GM12878 (cell line): ENCODE results near the gene SP6. TPM values are rescaled to one million over a fixed set of nuclear protein-coding genes. Genes with fewer than 3 reads are reported as not detected.

Source experiments
- ATAC-seq: fragments of 200-7000 bp; cut with Tn5 transposase; 3 replicates; pipeline ENCODE4 v1.9.1; 2020; ENCODE audit warnings: mild to moderate bottlenecking, moderate library complexity
- BruUV-seq: library from RNA; stranded (reverse); fragments of 400-500 nt; replicated peaks from 2 replicates; lab custom pipeline; 2021; lab: Mats Ljungman, UMichigan
- CTCF ChIA-PET: fragments of 300-600 bp; sonication (Branson Sonifier 250); formaldehyde crosslinking; extraction: SDS; loops from one replicate; lab custom pipeline; 2021; ENCODE audit warnings: inconsistent platforms; lab: Yijun Ruan, JAX
- POLR2A ChIA-PET: fragments of 350-600 bp; formaldehyde crosslinking; extraction: SDS; loops from one replicate; lab custom pipeline; 2021; ENCODE audit warnings: inconsistent platforms; lab: Charles Lee
- RAD21 ChIA-PET: fragments of 300-600 bp; sonication (Branson Sonifier 250); formaldehyde crosslinking; loops from one replicate; lab custom pipeline; 2023; ENCODE audit warnings: antibody characterized with exemption; ENCODE audit not compliant: unreplicated experiment; lab: Charles Lee
- SMC1A ChIA-PET: fragments of 300-600 bp; sonication (Branson Sonifier 250); formaldehyde crosslinking; loops from one replicate; lab custom pipeline; 2023; ENCODE audit not compliant: unreplicated experiment, uncharacterized antibody; lab: Charles Lee
- DNase-seq: peaks from one replicate; pipeline ENCODE4 v3.0.0-alpha.2; 2011; ENCODE audit warnings: low read depth, low spot score
- FAIRE-seq: peaks from 3 replicates; lab custom pipeline; 2011; peaks lifted over from hg19 to GRCh38; lab: Jason Lieb, UNC
- H2AFZ ChIP-seq: 2 replicates; pipeline ENCODE4 v1.6.0; 2011; ENCODE audit warnings: low read depth, low read length, control low read depth; ENCODE audit not compliant: control insufficient read depth
- H3K27ac ChIP-seq: 2 replicates; pipeline ENCODE4 v1.5.1; 2011; ENCODE audit warnings: control low read depth; ENCODE audit not compliant: control insufficient read depth, insufficient read depth
- H3K27me3 ChIP-seq, 2 experiments: replicated peaks in 1 of 2; 2 replicates each; pipeline versions ENCODE4 v1.6.0 to v1.6.1; 2011; ENCODE audit warnings: low read length in 1 of 2; ENCODE audit not compliant: control insufficient read depth in 2 of 2, insufficient read depth in 2 of 2
- H3K36me3 ChIP-seq, 2 experiments: 2 replicates each; pipeline ENCODE4 v1.5.1; 2011; ENCODE audit warnings: low read length in 1 of 2; ENCODE audit not compliant: control insufficient read depth in 2 of 2, insufficient read depth in 2 of 2
- H3K4me1 ChIP-seq: 2 replicates; pipeline ENCODE4 v1.6.1; 2011; ENCODE audit warnings: mild to moderate bottlenecking, low read length, moderate library complexity, mixed read lengths; ENCODE audit not compliant: control insufficient read depth, insufficient read depth
- H3K4me2 ChIP-seq: 2 replicates; pipeline ENCODE4 v1.6.0; 2011; ENCODE audit warnings: control low read depth; ENCODE audit not compliant: control insufficient read depth, insufficient read depth
- H3K4me3 ChIP-seq: fragments of 200-600 bp; sonication (generic); 2 replicates; pipeline ENCODE4 v1.5.1; 2016
- H3K79me2 ChIP-seq: 2 replicates; pipeline ENCODE4 v1.6.0; 2011; ENCODE audit warnings: low read length; ENCODE audit not compliant: control insufficient read depth, insufficient read depth
- H3K9ac ChIP-seq: 2 replicates; pipeline ENCODE4 v1.8.0; 2011; ENCODE audit warnings: low read length, control low read depth, mixed read lengths; ENCODE audit not compliant: control insufficient read depth, insufficient read depth
- H3K9me3 ChIP-seq: replicated peaks from 3 replicates; pipeline ENCODE4 v1.5.1; 2011; ENCODE audit warnings: mild to moderate bottlenecking, low read length; ENCODE audit not compliant: control insufficient read depth, insufficient read depth
- H4K20me1 ChIP-seq: 2 replicates; pipeline ENCODE4 v1.6.0; 2011; ENCODE audit not compliant: control insufficient read depth, insufficient read depth
- BCL11A ChIP-seq: IDR thresholded peaks from 2 replicates; pipeline ENCODE4 v1.6.1; 2011; ENCODE audit warnings: low read depth, low read length
- FOS ChIP-seq: IDR thresholded peaks from 3 replicates; pipeline ENCODE4 v1.6.1; 2011; ENCODE audit warnings: borderline replicate concordance; ENCODE audit not compliant: insufficient read length; ENCODE audit errors: extremely low read depth
- POLR2A ChIP-seq: IDR thresholded peaks from 2 replicates; pipeline ENCODE4 v1.6.1; 2011; ENCODE audit warnings: low read depth, mild to moderate bottlenecking, low read length
- RCOR1 ChIP-seq: conservative IDR thresholded peaks from 2 replicates; pipeline ENCODE4 v1.6.1; 2012; ENCODE audit warnings: low read depth, low read length, improper control_type of control experiment
- SMARCA5 ChIP-seq: fragments of 450-650 bp; IDR thresholded peaks from 2 replicates; pipeline ENCODE4 v1.6.1; 2017; ENCODE audit warnings: mild to moderate bottlenecking
- WGBS: methylation state at CpG from one replicate; pipeline ENCODE4 v1.1.6; 2016; ENCODE audit warnings: low lambda C conversion rate; ENCODE audit not compliant: insufficient replicate concordance, insufficient coverage; ENCODE audit errors: missing lambda C conversion rate; 5-methylcytosine and 5-hydroxymethylcytosine counted together
- in situ Hi-C: fragments of 300-500 bp; cut with MboI; formaldehyde crosslinking; loops from 9 replicates; pipeline ENCODE4 v1.14.3; 2018; ENCODE audit warnings: mixed read lengths
- intact Hi-C: fragments of 100-400 bp; cut with micrococcal nuclease; formaldehyde crosslinking; loops from one replicate; pipeline ENCODE4 v1.14.2; 2022; ENCODE audit not compliant: unreplicated experiment
- polyA plus RNA-seq, 11 experiments: library from polyadenylated mRNA; depleted of rRNA in 4 of 11; unstranded in 6 of 11; stranded (reverse) in 5 of 11; fragments of >200 nt; fragmentation: Nextera tagmentation in 4 of 11; fragmentation: Illumina TruSeq in 1 of 11; extraction: Ambion mirVana in 4 of 11; extraction: Trizol in 1 of 11; gene quantifications; 1 replicate in 1 of 11; 2 replicates in 10 of 11; pipeline versions ENCODE4 v1.2.1 to v1.2.3, GENCODE V29; 2011 to 2016; ENCODE audit warnings: inconsistent platforms in 2 of 11, missing spikeins in 2 of 11, low read depth in 1 of 11
- total RNA-seq, 4 experiments: library from RNA; depleted of rRNA in 3 of 4; stranded (reverse); fragments of >200 nt in 3 of 4; fragmentation: Illumina TruSeq in 1 of 4; extraction: Trizol in 1 of 4; gene quantifications; 2 replicates each; pipeline versions ENCODE4 v1.2.1 to v1.2.3, GENCODE V29; 2013 to 2021
- TF ChIP-seq, protein P1 (sequence below): IDR thresholded peaks from 2 replicates; pipeline ENCODE4 v1.6.1; 2011; ENCODE audit warnings: low read depth, low read length, improper control_type of control experiment, borderline replicate concordance
- TF ChIP-seq, protein P2 (sequence below): IDR thresholded peaks from 2 replicates; pipeline ENCODE4 v1.6.1; 2012; ENCODE audit warnings: low read depth, low read length, improper control_type of control experiment
- TF ChIP-seq, protein P3 (sequence below): fragments of 150-350 bp; IDR thresholded peaks from 2 replicates; pipeline ENCODE4 v1.6.1; 2014; ENCODE audit warnings: mild to moderate bottlenecking, low read depth, low read length

SP6 gene
- total and polyA plus RNA-seq, 10 of the 15 experiments (the other 5 are each of a cell fraction or from before 2014, with no cell fraction given): 0.05 to 0.15 (median 0.06) TPM; not detected in 7

DNA sequence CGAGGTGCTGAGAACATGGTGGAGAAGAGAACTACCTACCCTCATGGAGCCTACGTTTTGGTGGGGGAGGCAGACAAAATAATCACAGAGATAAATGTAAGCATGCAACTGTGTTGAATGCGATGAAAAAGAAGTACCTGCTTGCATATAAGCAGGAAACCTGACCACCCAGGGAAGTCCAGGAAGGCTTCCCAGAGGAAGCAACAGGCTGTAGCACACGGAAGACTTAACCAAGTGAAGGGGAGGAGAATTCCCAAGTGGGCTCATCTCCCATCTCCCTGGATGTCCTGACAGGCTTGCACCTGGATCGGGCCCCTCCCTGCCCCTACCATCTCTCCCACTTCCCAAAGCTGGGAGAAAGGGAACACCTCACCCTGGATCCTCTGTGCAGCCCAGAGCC, 11.9 kb downstream of the SP6 start:
- H3K4me1 ChIP-seq: peaks cover 22% of the 10 kb centered on the region
- no peaks in the 10 kb centered on the region for H3K79me2 ChIP-seq
- in situ Hi-C loops (no loop called here), intact Hi-C loops (no loop called here)
- H3K27ac ChIP-seq: no peak overlapping the region
- H3K9ac ChIP-seq: no peak overlapping the region
- ChIA-PET RAD21 (interaction anchor here (7.7 kb wide), 1 partner anchor 50 kb away, joined by 206 read pairs; no protein-coding TSS in a partner anchor), CTCF (interaction anchor here (8.5 to 12.4 kb wide), 2 partner anchors 50 to 179 kb away, joined by 82 to 502 read pairs; partner anchors contain the start of gene SP2), POLR2A (no interaction called here), SMC1A (no interaction called here)
- H3K4me3 ChIP-seq: no peak overlapping the region
- ATAC-seq: no peak
- H3K36me3 ChIP-seq: no peaks in the 10 kb centered on the region
- no peaks in the 10 kb centered on the region for H3K9me3 ChIP-seq
- no peaks in the 10 kb centered on the region; a peak in 1 of 4 replicates for H3K27me3 ChIP-seq
- H2AFZ ChIP-seq: no peak overlapping the region
- TF ChIP-seq, protein P1, sequence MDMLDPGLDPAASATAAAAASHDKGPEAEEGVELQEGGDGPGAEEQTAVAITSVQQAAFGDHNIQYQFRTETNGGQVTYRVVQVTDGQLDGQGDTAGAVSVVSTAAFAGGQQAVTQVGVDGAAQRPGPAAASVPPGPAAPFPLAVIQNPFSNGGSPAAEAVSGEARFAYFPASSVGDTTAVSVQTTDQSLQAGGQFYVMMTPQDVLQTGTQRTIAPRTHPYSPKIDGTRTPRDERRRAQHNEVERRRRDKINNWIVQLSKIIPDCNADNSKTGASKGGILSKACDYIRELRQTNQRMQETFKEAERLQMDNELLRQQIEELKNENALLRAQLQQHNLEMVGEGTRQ: no peak
- TF ChIP-seq, protein P2, sequence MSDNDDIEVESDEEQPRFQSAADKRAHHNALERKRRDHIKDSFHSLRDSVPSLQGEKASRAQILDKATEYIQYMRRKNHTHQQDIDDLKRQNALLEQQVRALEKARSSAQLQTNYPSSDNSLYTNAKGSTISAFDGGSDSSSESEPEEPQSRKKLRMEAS: no peak
- TF ChIP-seq FOS (no peak), POLR2A (no peak), SMARCA5 (no peak), BCL11A (no peak)
- no peak for DNase-seq
- no TSS peak for BruUV-seq
- no peak overlapping the region for H3K4me2 ChIP-seq
- no peak for FAIRE-seq
- WGBS: 96% methylated on average over 5 of the region's 5 CpGs
- H4K20me1 ChIP-seq: no peaks in the 10 kb centered on the region

- Histone ChIP-seq H3K9ac (no peak overlapping the region), H3K4me2 (no peak overlapping the region), H3K4me3 (no peak overlapping the region), H4K20me1 (no peaks in the 10 kb centered on the region), H3K4me1 (peaks cover 22% of the 10 kb centered on the region), H3K9me3 (no peaks in the 10 kb centered on the region), H3K27ac (no peak overlapping the region), H3K27me3 (no peaks in the 10 kb centered on the region), H3K36me3 (no peaks in the 10 kb centered on the region), H3K79me2 (no peaks in the 10 kb centered on the region), H2AFZ (no peak overlapping the region)
- WGBS: 89% methylated on average over 13 of the region's 13 CpGs
- TF ChIP-seq RCOR1: no peak
- TF ChIP-seq, protein P3, sequence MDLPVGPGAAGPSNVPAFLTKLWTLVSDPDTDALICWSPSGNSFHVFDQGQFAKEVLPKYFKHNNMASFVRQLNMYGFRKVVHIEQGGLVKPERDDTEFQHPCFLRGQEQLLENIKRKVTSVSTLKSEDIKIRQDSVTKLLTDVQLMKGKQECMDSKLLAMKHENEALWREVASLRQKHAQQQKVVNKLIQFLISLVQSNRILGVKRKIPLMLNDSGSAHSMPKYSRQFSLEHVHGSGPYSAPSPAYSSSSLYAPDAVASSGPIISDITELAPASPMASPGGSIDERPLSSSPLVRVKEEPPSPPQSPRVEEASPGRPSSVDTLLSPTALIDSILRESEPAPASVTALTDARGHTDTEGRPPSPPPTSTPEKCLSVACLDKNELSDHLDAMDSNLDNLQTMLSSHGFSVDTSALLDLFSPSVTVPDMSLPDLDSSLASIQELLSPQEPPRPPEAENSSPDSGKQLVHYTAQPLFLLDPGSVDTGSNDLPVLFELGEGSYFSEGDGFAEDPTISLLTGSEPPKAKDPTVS: no peak
- SMC1A ChIA-PET: no interaction called here
- intact Hi-C loops (no loop called here), in situ Hi-C loops (no loop called here)
- no peak for DNase-seq
- RAD21 ChIA-PET: interaction anchor here (7.7 kb wide), 1 partner anchor 50 kb away, joined by 206 read pairs; no protein-coding TSS in a partner anchor
- no peak for FAIRE-seq
- CTCF ChIA-PET: interaction anchor here (8.5 kb wide), 1 partner anchor 179 kb away, joined by 82 read pairs; no protein-coding TSS in a partner anchor
- BruUV-seq: no TSS peak
- ATAC-seq: no peak
- POLR2A ChIA-PET: no interaction called here
These were observed 12.3 kb downstream of the SP6 start for GRCh38 chr17:47838636-47839035.
